H7 (cell line): Measurements from ENCODE around the gene HLA-DOA. TPM values are rescaled to one million over a fixed set of nuclear protein-coding genes. Genes with fewer than 3 reads are reported as not detected.

Source experiments
- DNase-seq: peaks from one replicate; pipeline ENCODE4 v3.0.0; 2012
- H3K27me3 ChIP-seq: 2 replicates; pipeline ENCODE4 v1.6.0; 2011; ENCODE audit warnings: mild to moderate bottlenecking, low read length; ENCODE audit not compliant: control insufficient read depth, insufficient read depth
- H3K36me3 ChIP-seq: replicated peaks from 2 replicates; pipeline ENCODE4 v1.5.1; 2011; ENCODE audit warnings: low read length; ENCODE audit not compliant: control insufficient read depth, insufficient read depth
- H3K4me3 ChIP-seq: 2 replicates; pipeline ENCODE4 v1.5.1; 2011; ENCODE audit warnings: low read depth, mild to moderate bottlenecking, control low read depth, low read length, moderate library complexity; ENCODE audit not compliant: insufficient read depth
- total RNA-seq: library from RNA; depleted of rRNA; stranded (reverse); fragments of >200 nt; shearing (Covaris generic); gene quantifications from 2 replicates; pipeline ENCODE4 v1.2.3, GENCODE V29; 2014

HLA-DOA gene
- total RNA-seq, 1 experiment from 2014 or later: 2.3 TPM

DNA sequence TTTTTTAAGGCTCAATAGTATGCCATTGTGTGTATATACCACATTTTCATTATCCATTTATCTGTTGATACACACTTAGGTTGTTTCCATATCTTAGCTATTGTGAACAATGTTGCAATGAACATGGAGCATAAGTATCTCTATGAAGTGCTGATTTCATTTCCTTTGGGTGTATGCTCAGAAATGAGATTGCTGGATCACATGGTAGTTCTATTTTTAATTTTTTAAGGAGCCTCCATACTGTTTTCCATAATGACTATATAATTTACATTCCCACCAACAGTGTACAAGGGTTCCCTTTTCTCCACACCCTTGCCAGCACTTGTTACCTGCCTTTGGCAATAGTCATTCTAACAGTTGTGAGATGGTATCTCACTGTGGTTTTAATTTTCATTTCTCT, 15.1 kb upstream of the HLA-DOA start:
- no peaks in the 10 kb centered on the region for H3K36me3 ChIP-seq
- no peak overlapping the region for H3K4me3 ChIP-seq
- no peaks in the 10 kb centered on the region for H3K27me3 ChIP-seq
- no peak for DNase-seq

DNA sequence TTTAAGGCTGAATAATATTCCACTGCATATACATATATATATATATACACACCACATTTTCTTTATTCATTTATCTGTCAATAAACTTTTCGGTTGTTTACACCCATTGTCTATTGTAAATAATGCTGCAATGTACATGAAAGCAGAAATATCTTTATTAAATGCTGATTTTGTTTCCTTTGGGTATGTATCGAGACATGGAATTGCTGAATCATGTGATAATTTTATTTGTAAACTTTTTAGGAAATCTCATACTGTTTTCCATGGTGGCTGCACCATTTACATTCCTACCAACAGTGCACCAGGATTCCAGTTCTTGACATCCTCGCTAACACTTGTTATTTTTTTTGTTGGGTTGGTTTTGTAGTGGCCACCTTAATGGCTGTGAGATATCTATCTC, 14.1 kb upstream of the HLA-DOA start:
- H3K27me3 ChIP-seq: no peaks in the 10 kb centered on the region
- no peaks in the 10 kb centered on the region for H3K36me3 ChIP-seq
- no peak overlapping the region for H3K4me3 ChIP-seq
- DNase-seq: no peak

DNA sequence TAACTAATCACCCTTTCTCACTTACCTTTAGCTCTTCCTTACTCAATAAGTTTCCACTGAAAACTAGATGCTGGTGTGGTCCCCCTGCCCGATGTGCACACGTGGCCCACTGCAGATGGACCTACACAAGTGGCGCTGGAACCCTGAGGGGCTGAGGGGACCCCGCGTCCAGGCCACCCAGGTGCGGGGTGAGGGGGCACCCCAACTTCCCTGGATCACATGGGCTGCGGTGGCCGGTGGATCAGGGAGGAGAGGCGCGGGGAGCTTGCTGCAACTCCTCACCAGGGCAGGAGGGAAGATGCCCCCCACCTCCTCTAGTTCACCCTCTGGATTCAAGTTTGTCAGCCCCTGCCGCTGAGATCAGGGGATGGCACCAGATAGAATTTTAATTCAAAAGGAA, 12.5 kb upstream of the HLA-DOA start:
- Histone ChIP-seq H3K36me3 (no peaks in the 10 kb centered on the region), H3K4me3 (no peak overlapping the region)

DNA sequence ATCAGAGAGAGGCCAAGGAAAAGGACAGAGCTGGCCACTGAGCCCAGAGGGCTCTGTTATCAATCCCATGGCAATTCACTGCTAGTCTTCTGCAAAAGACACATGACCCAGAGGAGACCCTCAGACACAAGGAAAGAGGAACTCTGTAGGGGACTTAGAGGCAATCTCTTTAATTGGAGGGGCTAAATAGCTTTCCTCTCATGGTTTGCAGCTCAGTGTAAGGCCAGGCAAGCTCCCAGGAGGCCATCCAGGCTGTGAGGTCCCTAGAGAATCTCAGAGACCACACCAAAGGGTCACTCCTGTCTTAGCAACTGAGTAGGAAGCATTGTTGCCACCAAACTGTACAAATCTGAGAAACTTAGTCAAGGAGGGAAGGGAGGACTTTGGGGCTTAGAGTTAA, 10.0 kb upstream of the HLA-DOA start:
- DNase-seq: no peak
- H3K27me3 ChIP-seq: no peaks in the 10 kb centered on the region; the same call in 1 of the 2 replicates
- no peaks in the 10 kb centered on the region for H3K36me3 ChIP-seq
- H3K4me3 ChIP-seq: no peak overlapping the region

More for the DNA sequence above, 12.5 kb upstream of the HLA-DOA start:
- DNase-seq: no peak
- H3K27me3 ChIP-seq: no peaks in the 10 kb centered on the region; the same call in 1 of the 2 replicates

DNA sequence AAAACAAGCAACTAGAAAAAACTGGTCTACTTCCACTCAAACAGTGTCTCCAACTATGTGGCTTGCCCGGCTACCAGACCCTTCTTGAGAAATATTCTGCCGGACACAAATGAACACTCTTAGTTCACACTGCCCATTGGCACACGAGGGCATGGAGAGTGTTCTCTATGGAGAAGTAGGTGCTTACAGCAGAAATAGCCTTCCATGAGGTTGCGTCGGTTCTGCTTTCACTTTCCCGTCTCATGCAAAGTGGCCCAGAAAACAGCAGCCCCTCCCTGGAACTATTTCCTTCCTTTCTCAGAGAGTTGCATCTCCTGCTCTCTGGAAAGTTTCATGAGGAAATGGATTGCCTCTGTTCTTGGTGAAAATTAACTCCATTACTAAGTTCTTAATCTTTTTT, 9.5 kb upstream of the HLA-DOA start:
- no peak overlapping the region for H3K4me3 ChIP-seq
- no peak for DNase-seq

DNA sequence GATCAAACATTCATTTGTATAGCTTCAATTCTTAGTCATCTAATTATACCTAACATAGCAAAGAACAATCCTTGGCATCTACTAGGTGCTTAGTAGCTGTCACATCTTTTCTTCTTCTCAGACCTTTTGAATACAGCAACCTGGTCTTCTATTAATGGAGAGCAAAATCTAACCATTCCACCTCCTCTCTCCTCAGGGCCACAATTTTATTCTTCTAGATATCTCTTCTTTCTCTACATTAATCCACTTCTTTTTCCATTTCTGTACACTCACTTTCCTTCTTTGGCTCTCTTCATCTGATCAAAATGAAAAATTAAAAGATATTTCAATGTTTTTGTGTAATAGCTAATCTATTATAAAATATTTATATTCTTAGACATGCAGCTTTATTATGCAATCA, 9.0 kb upstream of the HLA-DOA start:
- no peaks in the 10 kb centered on the region; the same call in 1 of the 2 replicates for H3K27me3 ChIP-seq
- no peaks in the 10 kb centered on the region for H3K36me3 ChIP-seq
- H3K4me3 ChIP-seq: no peak overlapping the region
- DNase-seq: no peak

More for the DNA sequence above, 9.5 kb upstream of the HLA-DOA start:
- Histone ChIP-seq H3K27me3 (no peaks in the 10 kb centered on the region; the same call in 1 of the 2 replicates), H3K36me3 (no peaks in the 10 kb centered on the region)

DNA sequence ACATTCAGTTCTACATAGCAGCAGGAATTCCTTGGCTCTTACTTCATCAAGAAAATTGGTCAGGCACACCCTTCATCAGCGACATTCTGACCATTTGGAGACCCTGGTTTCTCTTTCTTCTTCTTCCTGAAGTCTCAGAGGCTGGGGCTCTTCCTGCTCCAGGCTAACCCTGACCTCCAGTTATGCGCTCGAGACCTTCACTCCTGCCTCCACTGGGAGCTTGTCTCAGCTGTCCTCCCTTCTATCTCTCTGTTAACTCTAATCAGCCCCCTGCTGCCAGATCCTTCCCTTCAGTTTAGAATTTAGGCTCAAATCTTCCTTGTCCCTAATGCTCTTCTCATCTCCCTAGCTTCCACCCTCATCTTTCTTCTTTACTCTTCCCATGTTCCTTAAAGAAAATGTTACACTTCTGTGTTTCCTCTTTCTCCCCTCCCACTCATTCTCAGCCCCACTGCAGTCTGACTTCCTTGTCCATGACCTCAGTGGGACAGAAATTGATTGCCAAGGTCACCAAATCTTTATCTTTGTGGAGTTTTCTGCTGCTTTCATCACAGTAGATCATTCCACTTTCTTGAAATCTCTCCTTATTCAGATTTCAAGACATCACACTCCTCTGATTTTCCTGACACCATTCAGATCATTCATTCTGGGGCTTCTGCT, 8.4 kb upstream of the HLA-DOA start:
- H3K4me3 ChIP-seq: no peak overlapping the region

DNA sequence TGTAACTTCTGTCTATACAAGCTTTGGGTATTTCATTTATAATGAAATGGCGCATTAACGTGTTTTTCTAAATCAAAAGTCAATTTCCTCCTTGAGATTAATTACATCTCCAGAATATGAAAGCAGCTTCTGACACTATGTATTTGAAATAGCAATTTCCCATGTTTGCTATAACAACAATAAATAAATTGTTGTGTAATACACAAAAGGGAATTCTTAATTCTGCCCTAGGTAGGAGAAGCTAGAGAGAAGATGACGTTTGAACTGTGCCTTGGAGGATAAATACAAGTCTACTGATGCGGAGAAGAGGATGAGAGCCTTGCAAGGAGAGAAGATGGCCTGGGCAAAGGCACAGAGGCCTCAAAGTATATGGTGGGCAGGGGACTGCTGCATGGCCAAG, 7.6 kb upstream of the HLA-DOA start:
- H3K27me3 ChIP-seq: no peaks in the 10 kb centered on the region; the same call in 1 of the 2 replicates
- no peaks in the 10 kb centered on the region for H3K36me3 ChIP-seq
- no peak overlapping the region for H3K4me3 ChIP-seq
- DNase-seq: no peak

More for the DNA sequence above, 8.4 kb upstream of the HLA-DOA start:
- DNase-seq: no peak
- H3K36me3 ChIP-seq: no peaks in the 10 kb centered on the region
- no peaks in the 10 kb centered on the region; the same call in 1 of the 2 replicates for H3K27me3 ChIP-seq

DNA sequence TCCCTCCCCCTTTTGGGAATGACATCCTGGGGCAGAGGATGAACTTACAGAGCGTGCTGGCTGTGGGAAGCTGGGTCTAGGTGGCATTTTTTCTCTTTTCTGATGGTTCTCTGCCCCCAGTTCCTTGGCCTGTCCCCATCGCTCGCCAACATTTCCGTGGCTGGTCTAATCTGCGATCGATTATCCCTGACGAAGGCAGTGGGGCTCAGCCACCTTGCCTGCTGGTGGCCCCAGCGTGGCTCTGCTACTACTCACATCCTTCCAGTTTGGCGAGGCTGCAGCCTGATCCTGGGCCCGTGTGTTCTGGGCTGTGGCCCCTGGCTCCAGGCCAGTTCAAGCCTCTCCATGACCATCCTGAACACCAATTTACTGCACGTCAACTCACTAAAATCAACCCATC, 6.4 kb upstream of the HLA-DOA start:
- H3K4me3 ChIP-seq: no peak overlapping the region
- H3K27me3 ChIP-seq: no peaks in the 10 kb centered on the region; the same call in 1 of the 2 replicates
- DNase-seq: no peak
- H3K36me3 ChIP-seq: no peaks in the 10 kb centered on the region

DNA sequence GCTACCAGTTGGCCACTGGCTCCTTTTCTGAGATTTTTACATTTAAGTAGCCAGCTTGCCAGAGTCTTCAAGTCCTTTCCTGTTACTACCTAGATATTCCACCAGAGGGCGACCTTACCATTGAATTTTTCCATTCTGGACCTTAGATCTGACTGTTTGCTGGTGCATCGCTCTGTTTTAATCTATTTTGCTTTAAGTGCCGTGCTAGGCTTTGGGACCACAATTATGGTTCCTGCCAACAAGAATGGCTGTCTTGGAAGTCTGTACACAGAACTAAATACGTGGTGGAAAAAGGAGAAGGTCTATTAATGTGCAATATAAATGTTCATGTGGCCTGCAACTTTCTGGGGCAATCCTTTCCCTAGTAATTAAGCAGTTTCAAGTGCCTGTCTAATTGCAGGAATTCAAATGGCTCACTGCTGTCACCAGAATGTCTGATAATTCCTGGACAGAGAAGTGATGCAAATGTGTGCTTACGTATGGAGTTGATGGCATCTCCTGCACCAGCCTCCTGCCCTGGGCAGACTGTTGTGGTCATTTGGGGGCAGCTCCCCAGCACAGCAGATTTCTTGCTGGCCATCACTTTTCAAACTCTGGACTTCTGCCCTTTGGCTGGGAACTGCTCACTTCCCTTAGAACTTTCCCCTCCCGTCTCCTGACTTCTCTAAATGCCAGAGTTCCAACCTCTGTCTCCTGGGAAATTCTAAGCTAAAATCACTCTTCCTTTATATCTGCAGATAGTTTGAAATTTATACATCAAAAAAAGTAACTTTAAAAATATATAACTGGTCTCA, 5.6 kb upstream of the HLA-DOA start:
- no peak overlapping the region for H3K4me3 ChIP-seq
- no peaks in the 10 kb centered on the region; the same call in 1 of the 2 replicates for H3K27me3 ChIP-seq
- peak; percentile 76 for DNase-seq
- no peaks in the 10 kb centered on the region for H3K36me3 ChIP-seq

DNA sequence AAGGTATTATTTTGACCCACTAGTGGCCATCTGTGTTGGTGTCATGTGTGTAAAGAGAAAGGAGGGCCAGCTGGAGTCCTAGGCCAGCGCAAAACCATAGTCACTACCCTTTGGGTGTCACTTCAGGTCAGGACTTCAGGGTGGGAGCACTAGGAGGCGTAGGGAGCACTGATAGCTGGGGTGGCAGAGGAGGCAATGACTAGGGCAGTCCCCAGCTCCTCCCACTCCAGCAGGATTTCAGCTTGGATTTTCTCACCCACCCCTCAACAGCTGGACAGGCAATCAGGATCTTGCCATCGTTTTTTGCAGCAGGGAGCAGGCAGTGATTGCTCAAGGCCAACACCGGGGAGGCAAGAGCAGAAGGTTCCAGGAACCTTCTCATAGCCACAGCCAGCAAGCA, 4.2 kb upstream of the HLA-DOA start:
- Histone ChIP-seq H3K4me3 (no peak overlapping the region), H3K36me3 (no peaks in the 10 kb centered on the region), H3K27me3 (no peaks in the 10 kb centered on the region; the same call in 1 of the 2 replicates)
- DNase-seq: no peak

DNA sequence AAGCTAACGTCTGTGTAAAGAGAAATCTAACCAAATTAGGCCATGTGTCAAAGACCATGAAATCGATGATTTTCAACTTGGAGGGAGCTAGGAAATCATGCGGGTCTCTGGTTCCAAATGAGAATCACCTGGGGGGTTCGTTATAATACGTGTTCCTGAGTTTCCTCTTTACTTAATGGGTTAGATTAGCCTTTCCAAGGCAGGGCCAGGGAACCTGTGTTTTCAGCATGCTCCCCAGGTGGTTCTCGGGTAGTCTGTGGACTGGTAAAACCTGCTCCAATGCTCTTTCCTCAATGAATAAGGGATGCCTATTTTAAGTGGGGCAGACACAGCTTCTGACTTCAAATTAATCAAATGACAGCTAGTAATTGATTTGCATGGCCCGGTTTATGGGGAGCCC, 965 bp upstream of the HLA-DOA start:
- Histone ChIP-seq H3K36me3 (no peaks in the 10 kb centered on the region; the same call in none of the 2 replicates), H3K4me3 (no peak overlapping the region), H3K27me3 (no peaks in the 10 kb centered on the region)
- no peak for DNase-seq

DNA sequence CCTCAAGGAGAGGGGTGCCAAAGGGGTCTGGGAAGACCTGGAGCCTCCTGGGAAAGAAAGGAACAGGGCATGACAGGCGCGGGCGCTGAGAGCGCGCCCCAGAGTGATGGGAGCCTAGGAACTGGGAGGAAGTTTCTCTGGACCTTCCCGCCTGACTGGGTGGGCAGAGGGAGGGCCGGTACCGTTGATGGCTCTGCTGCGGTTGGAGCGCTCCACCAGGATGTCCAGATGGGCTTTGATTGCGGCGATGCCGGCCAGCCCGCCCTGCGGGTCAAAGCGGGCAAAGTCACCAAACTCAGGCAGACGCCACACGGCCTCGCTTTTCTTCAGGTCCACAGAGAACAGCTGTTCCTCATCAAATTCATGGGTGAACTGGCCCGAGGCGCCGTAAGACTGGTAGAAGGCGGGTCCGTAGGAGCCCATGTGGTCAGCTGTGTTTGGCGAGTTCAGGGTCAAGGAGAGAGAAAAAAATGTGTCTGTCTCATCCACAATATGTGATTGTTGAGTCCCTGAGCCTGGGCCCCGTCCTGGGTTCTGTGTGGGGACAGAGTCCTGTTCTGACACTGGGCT, 1.5 kb downstream of the HLA-DOA start:
- DNase-seq: no peak
- H3K36me3 ChIP-seq: no peaks in the 10 kb centered on the region; the same call in none of the 2 replicates
- H3K27me3 ChIP-seq: no peaks in the 10 kb centered on the region; the same call in 1 of the 2 replicates
- no peak overlapping the region for H3K4me3 ChIP-seq

DNA sequence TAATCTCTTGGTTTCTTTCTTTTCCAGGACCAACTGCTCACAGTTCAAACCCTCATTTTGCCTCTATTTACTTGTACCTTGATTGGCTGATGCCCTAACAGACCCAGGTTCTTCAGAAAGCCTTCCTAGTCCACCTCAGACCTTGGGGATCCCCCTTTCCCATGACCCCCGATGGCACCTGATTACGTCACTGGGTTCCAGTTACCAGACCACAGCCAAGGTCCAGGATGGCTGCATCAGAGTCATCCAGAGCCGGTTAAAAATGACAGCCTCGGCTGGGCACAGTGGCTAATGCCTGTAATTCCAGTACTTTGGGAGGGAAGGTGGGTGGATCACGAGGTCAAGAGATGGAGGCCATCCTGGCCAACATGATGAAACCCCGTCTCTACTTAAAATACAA, 4.5 kb downstream of the HLA-DOA start:
- Histone ChIP-seq H3K36me3 (no peaks in the 10 kb centered on the region; the same call in none of the 2 replicates), H3K4me3 (no peak overlapping the region), H3K27me3 (no peaks in the 10 kb centered on the region; the same call in 1 of the 2 replicates)
- no peak for DNase-seq

DNA sequence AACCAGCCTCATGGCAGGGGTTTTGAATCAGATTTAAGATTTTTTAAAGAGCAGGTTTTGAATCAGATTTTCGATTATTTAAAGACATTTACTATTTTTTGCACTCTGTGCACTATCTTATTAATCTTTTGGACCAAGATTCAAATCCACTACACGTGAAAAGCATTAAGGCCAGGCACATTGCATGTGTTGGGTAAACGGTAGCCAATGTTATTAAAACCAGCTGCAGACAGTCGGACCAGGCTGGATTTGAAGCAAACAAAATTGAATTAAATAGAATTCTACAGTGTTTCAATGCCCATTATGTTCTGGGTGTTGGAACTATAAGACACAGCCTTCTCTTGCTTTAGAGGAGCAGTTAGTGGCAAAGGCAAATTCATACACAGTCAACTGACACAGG, 7.7 kb downstream of the HLA-DOA start:
- Histone ChIP-seq H3K36me3 (no peaks in the 10 kb centered on the region; the same call in 1 of the 2 replicates), H3K4me3 (no peak overlapping the region), H3K27me3 (no peaks in the 10 kb centered on the region; the same call in 1 of the 2 replicates)
- DNase-seq: no peak
